Limb (tissue), 2 donors: ENCODE results near the gene C2CD4C.
"Not testable (repeated sequence)": the region's sequence is repeated elsewhere in the genome, so short reads cannot be mapped to it uniquely, and the experiment has no call there.

Experiments
- DNase-seq, 2 donors: peaks; one replicate each; pipeline ENCODE4 v3.0.0-alpha.2; 2016; ENCODE audit errors: extremely low spot score in 2 of 2

The C2CD4C gene

DNA sequence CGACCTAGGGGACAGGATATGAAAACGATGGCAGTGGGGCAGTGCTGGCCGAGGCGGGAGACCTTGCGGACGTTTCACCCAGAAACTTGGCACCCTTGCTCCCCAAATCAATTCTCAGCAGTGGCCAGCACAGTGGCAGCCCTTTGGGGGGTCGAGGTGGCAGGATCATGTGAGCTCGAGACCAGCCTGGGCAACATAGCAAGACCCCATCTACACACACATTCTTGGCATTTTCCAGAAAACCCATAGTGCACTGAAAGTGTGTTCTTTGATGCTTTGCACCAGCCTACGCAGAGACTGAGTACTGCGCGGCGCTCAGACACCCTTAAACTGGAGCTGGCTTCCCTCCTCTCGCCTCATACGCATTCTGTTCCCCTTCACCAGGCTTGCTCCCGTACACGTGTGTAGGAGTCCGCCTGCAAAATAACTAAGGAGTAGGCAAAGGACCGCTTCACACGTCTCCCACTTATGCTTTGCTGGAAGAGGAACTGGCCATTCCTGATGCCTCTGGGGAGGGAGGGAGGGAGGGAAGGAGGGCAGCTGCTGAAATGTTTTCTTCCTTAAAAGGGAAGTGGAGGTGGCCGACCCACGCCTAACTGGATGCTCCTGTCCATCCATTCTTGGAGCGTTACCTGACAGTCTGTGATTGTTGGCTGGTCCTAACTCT, 40.9 kb downstream of the C2CD4C start:
- no peak for DNase-seq

DNA sequence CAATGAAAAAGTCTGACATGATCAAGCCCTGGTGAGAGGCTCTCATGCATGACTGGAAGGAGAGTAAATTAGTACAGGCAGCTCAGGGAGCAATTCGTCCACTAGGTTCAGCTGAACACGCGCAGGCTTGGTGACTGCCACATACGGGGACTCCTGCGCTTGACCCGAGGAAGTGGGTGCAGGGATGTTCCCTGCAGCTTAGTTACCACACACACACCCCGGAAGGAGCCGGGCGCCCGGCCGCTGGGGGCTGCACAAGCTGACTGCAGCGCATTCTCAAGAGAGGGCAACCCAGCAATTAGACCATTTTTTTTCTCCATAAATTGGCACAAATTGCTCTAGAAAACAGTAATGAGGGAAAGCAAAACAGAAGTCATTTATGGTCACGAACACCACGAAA, 41.4 kb downstream of the C2CD4C start:
- DNase-seq = no peak

- DNase-seq = no peak
Measured at GRCh38 chr19:366951-367350, 42.0 kb downstream of the C2CD4C start.

DNA sequence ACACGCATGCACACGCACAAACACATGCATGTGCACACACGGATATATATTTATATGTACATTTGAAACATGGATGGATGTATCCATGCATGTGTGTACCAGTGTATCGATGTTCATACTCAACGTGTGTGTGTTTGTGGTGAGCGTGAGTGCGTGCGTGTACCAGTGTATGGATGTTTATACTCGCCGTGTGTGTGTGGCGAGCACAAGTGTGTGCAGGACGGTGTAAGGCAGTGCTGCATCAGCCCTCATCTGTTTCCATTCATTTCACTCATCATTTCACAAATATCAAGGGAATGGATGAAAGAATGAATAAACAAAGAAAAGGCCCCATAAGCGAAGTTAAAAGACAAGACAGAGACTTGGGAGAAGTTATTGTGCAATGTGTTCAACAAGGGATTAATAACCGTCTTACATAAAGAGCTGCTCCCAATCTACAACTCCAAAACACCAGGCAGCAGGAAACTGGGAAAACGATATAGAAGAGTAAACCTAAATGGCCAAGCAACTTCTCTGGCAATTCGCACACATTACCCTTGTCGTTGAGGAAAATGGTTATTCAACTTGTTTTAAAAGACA, 42.7 kb downstream of the C2CD4C start:
- no peak for DNase-seq

DNA sequence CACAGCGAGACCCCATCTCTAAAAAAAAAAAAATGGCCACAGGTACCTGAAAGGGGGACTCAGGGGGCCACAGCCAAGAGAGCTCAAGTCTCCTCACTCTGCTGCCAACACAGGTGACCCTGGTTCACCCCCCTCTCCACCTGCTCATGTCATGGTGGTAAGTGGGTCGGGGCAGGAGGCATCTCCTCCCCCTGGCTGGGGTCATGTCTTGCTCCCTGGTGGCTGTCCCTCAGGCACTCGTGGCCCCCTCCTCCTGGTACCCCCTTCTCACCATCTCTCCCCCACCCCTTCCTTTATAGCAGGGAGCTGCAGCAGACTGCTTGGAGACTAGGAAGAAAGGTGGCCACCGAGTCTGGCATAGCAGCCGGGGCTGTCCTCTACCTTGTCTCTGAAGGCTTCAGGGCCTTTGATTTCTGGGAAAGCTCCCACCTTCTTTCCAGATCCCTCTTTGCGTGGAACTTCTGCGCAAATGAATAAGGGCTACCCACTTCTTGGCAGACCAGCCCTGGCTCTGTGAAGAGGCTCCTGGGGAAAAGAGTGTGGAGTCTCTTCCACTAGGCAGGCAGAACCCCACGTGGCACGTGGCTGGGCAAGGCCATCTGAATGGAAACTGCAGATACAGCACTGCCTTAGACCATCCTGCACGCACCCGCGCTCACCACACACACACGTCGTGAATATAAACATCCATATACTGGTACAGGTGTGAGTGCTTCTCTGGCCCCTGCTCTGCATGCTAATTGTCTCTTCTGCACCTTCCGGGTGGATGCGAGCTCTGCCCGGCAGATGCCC, 44.3 kb downstream of the C2CD4C start:
- DNase-seq = no peak

- no peak for DNase-seq
Measured at GRCh38 chr19:362683-363082, 46.3 kb downstream of the C2CD4C start.

- DNase-seq = no peak
Measured at GRCh38 chr19:362154-362553, 46.8 kb downstream of the C2CD4C start.

DNA sequence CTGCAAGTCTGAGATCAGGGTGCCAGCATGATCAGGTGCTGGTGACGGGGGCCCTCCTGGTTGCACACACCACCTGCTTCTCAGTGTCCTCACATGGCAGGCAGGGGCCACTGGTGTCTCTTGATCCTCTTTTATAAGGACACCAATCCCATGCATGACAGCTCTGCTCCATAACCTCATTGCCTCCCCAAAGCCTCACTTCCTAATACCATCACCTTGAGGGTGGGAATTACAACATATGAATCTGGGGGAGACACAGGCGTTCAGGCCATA, 49.4 kb downstream of the C2CD4C start:
- DNase-seq = no peak

- not testable (repeated sequence) for DNase-seq
Measured at GRCh38 chr19:355536-355935, 53.4 kb downstream of the C2CD4C start.
